Dermis microvascular lymphatic vessel endothelial cell (primary cell): Measurements from ENCODE around the gene PPP2R5D. TPM values are rescaled to one million over a fixed set of nuclear protein-coding genes. Genes with fewer than 3 reads are reported as not detected.
"Not testable (repeated sequence)": the region's sequence is repeated elsewhere in the genome, so short reads cannot be mapped to it uniquely, and the experiment has no call there.

Experiments used
- DNase-seq, 2 donors: peaks; one replicate each; pipeline versions ENCODE4 v3.0.0 to v3.0.0-alpha.2; 2010; ENCODE audit warnings: low read depth in 2 of 2
- total RNA-seq: library from RNA; depleted of rRNA; stranded (reverse); fragments of >200 nt; gene quantifications from 2 replicates; pipeline ENCODE4 v1.2.1, GENCODE V29; 2014

Gene PPP2R5D
- total RNA-seq, 1 donor from 2014 or later, result 27.6 TPM

DNA sequence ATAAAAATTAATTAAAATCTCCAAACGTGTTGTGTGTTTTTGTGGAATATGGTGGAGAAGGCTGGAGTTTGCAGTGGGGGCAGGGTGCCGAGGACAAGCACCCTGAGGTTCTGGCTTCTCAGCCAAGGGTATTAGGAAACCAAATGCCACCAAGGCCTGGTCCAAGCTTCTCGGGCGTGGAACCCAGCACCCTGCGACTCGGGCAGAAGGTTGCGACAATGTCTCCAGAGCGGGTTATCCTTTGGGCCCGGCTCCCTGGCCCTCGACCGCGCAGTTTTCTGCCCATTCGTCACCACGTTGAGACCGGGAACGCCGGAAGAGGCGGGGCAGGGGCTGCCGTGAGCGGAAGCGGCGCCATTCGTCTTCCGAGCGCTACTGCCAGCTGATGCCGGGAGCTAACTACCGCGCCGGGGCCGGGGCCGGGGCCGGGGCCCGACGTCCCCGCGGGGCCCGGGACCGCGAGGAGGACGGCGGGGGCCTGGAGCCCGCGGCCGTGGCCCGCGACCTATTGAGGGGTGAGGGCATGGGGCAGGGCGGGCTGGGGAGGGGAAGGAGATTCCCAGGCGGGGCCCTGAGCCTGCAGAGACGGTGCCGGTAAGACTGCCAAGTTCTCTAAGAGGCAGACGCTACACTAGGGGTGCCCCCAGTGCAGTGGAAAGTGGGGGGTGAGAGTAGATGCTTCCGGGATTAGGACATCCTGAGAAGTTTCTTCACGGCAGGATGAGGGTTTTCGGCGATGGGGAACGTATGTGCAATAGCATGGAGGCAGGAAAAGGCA lies 37.1 kb downstream of the PPP2R5D start, which contains the start of gene RRP36:
Gene RRP36, plus strand, starts transcription at position 354 of the 778 bp plus-strand sequence. Its CDS starts 32 bp downstream, at position 386.
- peak; percentile 30 to 70 for DNase-seq

GRCh38 chr6:43024436-43024835 lies 40.1 kb downstream of the PPP2R5D start:
- no peak for DNase-seq

GRCh38 chr6:43026365-43026764 lies 42.0 kb downstream of the PPP2R5D start:
- no peak for DNase-seq

GRCh38 chr6:43029120-43029519 lies 44.8 kb downstream of the PPP2R5D start:
- DNase-seq, result no peak

GRCh38 chr6:43032326-43032725 lies 48.0 kb downstream of the PPP2R5D start:
- DNase-seq, result no peak

GRCh38 chr6:43033496-43034189 lies 49.3 kb downstream of the PPP2R5D start:
- no peak for DNase-seq

- no peak for DNase-seq
Observed at GRCh38 chr6:43034190-43034525, 49.8 kb downstream of the PPP2R5D start.

DNA sequence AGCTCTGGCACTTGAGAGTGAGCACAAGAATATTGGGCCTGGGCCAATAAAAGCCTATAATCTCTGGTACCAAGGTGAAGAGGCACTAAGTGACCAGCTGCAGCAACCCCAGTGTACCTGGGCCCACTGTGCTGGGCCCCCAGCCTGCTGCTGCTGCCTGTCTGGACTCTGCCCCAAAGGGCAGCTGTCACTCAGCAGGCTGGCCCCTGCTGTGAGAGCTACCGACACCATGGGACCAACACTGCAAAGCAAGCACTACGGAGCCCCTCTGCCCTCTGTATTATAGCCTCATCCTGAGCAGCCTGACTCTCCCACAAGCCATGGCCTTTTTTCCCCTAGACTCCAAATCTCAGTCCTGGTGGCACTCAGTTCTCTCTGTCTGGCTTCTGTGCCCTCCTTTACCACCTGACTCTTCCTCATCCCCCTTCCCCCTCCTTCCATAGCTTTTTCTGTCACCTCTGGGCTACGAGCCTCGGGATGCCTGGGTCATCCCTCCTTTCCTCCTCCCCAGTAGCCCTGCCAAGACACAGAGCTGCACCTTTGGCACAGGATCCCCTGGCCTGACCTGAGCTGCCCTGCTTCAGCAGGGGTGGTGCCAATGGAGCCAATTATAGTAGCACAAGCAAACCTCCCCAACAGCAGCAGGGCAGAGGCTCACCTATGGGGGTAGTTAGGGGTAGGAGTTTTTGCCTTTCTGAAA lies 51.3 kb downstream of the PPP2R5D start:
- DNase-seq, result no peak

- no peak for DNase-seq
Observed at GRCh38 chr6:43036712-43037111, 52.3 kb downstream of the PPP2R5D start.

GRCh38 chr6:43037197-43037596 lies 52.8 kb downstream of the PPP2R5D start:
- DNase-seq, result no peak

DNA sequence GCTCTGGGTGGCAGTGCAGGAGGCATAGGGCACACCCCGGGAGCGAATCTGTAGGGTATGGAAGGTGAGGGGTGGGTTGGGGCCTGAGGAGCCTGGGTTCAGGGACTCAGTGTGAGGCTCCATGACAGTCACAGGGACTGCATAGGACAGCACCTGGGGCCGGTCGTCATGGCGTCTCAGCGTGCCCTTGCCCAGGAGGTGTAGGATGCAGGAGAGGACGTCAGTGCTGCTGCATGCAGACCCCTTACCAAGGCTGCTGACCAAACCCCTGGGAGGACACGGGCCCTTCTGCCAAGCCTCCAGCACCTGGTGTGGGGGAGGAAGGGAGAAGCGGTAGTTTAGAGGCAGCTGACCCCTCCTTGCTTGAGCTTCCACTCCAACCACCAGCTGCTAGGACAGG lies 53.3 kb downstream of the PPP2R5D start:
- no peak for DNase-seq

DNA sequence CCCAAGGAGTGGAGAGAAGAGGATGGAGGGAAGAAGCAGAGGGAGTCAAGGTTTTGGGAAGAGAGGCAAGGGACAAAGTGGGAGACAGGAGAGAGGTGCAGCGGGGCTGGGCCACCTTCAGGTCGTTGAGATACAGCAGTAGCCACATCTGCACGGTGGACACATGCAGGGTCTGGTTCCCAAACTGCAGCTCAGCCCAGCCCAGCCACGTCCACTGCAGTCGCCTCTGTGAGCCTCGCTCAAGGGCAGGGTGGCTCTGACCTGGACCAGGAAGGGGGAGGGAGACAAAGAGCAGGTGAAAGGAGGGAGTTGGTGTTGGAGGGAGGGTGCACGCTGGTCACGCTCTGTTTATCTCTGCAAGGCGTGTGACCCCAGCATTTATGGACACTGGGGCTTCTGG lies 54.4 kb downstream of the PPP2R5D start:
- no peak for DNase-seq

DNA sequence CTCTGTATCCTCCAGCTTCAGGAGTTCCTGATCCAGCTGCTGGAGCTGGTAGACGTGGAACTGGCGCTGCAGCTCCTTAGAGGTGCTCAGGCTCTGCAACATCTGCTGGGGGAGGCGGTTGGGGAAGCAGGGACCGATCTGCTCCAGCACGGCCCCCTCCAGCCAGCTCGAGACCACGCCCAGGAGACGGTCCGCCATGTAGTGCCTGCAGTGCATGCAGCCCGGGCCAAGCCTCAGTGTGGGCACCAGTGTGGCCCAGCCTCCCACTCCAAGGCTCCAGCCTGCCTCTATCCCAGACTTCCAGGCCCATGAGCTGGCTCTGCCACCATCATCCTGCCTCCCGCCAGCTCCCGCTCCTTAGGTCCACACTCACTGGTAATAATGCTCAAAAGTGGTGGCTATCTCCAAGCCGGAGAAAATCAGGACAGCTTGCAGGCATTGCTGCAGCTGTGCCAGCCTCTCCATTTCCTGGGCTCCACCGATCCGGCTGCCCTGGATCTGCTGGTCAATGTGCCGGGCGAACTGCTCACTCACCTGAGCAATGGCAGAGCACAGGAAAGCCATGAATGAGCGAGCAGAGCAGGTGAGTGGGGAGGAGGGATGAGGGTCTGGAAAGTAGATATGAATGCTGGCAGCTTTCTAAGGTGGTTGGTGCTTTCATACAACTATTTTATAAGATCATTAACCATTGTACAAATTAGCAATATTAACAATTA lies 56.3 kb downstream of the PPP2R5D start:
- no peak for DNase-seq

GRCh38 chr6:43041475-43041874 lies 57.1 kb downstream of the PPP2R5D start:
- not testable (repeated sequence) for DNase-seq

DNA sequence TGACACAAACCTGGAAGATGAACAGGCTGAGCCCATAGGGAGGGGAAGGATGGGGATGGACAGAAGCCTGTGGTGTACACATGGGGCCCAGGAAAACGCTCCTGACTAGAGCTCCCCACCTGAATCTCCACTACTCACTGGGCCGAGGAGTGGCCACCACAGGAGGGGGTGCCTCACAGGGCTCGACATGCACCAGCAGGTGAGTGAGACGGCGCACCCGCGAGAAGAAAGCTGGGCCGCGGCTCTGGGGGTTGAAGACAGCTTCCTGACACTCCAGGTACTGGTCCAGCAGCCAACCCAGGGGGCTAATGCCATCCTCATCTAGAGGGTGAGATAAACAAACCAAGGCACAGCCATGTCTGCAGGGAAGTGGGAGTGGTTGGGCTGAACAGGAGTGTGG lies 58.9 kb downstream of the PPP2R5D start:
- DNase-seq, result no peak

- DNase-seq, result no peak
Observed at GRCh38 chr6:43045371-43045930, 61.1 kb downstream of the PPP2R5D start.

GRCh38 chr6:43047998-43048397 lies 63.6 kb downstream of the PPP2R5D start:
- no peak for DNase-seq

DNA sequence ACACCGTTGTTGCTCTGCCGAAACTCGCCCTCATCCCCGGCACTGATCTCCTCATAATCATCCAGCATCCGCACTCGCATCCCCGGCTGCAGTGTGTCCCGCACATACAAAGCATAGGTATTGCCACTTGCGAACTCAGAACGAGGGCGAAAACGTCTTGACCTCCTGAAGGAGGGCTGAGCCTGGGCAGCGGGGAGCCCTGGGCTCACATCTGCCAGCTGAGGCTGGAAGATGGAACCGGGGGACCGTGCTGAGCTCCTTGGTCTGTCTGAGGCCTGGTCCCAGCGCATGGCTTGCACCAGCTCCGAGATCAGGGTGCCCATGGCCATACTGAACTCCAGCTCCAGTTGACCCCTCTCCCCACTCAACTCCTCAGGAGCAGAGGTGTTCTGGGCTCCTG lies 66.6 kb downstream of the PPP2R5D start:
- no peak for DNase-seq

- no peak for DNase-seq
Observed at GRCh38 chr6:43052225-43052841, 68.0 kb downstream of the PPP2R5D start.

DNA sequence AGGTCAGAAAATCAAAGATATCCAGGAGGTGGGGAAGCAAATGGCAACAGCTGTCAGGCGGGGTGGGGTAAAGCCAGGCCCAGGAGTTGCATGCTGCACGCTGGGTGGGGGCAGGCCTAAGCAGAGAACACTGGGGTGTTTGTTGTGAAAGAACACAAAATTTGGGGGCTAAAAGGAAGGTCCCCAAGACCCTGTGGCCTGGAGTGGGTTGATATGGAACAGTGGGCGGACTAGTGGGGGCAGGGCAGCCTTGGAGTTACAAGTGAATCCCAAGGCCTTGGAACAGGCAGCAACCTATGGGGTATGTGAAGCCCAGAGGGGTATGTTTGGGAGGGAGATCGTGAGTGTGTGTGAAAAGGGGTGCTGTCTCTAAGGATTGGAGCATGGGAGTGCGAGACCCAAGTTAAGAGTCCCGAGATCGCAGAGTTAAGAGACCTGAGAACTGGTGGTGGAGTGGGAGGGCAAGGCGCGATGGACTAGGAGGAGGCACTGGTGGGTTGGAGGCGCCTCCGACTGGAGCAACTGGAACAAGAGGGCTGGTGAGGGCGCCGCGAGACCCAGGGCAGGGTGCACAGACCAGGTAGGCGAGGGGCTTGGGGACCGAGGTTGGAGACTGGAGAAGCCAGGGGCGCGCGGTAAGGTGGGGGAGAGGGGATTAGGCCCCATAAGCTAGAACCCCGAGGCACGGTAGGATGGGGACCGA lies 68.6 kb downstream of the PPP2R5D start:
- DNase-seq, result peak in 1 of 2 donors; percentile 39
